IPS-11a (cell line): ENCODE results near the gene CELF5.
"Not testable (repeated sequence)": the region's sequence is repeated elsewhere in the genome, so short reads cannot be mapped to it uniquely, and the experiment has no call there.

Source experiments
- H3K4me3 ChIP-seq: one replicate; pipeline ENCODE4 v1.5.1; 2013; ENCODE audit warnings: low read depth, low read length, control low read depth

CELF5 gene

GRCh38 chr19:3319643-3320353, 95.3 kb downstream of the CELF5 start:
- H3K4me3 ChIP-seq = no peak overlapping the region

GRCh38 chr19:3320354-3320670, 95.9 kb downstream of the CELF5 start:
- no peak overlapping the region for H3K4me3 ChIP-seq

DNA sequence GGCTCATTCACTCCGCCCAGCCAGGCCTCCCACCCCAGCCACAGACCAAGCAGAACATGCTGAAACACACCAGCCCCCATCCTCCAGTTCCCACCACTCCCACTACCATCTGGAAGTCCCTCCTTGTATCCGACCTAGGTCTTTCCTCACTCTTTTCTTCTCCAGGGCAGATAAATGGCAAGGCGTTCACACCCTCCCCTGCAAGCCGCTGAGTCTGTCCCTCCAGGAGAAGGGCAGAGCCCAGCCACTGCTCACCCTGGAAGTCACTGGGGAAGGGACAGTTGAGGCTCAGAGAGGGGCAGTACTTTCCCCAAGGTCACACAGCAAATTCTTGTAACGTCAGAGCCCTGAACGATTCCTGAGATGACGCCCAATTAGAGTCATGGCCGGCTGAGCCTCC, 96.4 kb downstream of the CELF5 start:
- H3K4me3 ChIP-seq = no peak overlapping the region

DNA sequence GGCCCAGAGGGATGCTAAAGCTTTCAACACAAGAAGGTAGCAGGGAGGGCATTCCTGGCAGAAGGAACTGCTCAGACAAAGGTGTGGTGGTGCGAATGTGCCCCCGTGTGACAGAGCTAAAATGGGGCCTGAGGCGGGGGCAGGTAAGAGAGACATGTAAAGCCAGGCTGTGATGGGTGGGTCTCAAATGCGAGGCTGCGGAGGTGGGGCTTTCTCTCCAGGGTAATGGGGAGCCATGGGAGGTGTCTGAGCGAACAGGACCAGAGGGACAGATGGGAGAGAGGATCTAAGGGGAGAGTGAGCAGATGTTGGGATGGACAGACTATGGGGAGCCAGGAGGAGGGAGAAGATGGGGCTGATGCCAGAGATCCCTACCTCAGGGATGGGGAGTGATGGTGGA, 97.2 kb downstream of the CELF5 start:
- no peak overlapping the region for H3K4me3 ChIP-seq

GRCh38 chr19:3322199-3322978, 97.9 kb downstream of the CELF5 start:
- H3K4me3 ChIP-seq = no peak overlapping the region

DNA sequence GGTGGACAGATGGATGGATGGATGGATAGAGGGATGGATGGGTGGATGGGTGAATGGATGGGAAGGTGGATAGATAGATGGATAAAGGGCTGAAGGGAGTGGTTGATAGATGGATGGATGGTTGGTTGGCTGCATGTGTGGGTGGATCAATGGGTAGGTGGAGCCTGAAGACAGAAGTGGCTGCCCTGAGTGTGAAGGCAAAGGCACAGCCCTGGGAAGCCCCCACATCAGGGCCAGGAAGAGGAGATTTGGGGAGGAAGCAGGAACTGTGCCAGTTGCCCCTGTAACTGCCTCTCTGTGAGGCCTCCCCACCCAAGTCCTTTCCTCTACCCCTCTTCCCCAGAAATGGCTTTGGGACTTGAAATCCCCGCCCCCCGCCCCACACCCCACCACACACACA, 98.6 kb downstream of the CELF5 start:
- H3K4me3 ChIP-seq = no peak overlapping the region

DNA sequence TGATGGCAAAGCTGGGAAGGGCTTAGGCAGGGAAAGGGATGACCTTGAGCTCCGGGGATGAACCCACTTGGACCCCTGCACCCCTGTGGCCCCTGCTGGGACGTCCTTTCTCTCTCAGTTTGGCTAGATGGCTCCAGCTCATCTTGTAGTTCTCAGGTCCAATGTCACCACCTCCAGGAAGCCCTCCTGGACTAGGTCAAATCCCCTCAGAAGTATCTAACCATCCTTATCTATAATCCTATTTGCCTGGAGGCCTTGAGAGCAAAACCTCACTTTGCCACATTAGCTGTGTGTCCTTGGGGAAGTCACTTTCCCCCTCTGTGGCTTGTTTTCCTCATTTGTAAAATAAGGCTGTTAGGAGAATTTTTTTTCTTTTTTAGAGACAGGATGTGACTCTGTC, 99.2 kb downstream of the CELF5 start:
- no peak overlapping the region for H3K4me3 ChIP-seq

DNA sequence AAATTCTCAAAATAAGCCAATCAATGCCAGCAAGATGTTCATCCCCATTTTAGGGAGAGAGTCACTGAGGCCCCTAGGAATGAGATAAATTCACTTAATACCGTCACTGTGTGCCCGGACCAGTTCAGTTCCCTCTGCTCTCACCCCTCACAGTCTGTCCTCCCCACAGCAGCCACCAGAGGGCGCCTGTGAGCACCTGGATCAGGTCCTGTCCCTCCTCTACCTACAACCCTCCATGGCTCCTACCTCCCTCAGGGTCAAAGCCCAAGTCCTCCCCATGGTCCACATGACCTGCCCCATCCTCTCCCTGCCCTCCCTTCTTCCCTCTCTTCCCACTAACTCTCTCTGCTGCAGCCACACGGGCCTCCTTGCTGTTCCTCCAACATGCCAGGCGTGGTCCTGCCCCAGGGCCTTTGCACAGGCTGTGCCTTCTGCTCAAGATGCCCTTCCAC, 100.0 kb downstream of the CELF5 start:
- H3K4me3 ChIP-seq = no peak overlapping the region

DNA sequence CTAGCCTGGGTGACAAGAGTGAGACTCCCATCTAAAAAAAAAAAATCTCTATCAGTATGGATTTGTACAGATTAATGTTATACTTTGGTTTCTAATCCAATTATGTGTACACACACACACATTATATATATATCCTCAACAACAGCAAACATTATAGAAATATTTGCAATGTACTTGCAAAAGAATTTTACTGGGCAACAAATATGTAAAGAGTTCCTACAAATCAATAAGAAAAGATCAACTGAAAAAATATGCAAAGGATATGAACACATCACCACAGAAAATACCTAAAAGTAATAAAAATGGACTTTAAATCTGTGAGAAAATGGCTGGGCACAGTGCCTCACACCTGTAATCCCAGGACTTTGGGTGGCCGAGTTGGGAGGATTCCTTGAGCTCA, 101.0 kb downstream of the CELF5 start:
- no peak overlapping the region for H3K4me3 ChIP-seq

DNA sequence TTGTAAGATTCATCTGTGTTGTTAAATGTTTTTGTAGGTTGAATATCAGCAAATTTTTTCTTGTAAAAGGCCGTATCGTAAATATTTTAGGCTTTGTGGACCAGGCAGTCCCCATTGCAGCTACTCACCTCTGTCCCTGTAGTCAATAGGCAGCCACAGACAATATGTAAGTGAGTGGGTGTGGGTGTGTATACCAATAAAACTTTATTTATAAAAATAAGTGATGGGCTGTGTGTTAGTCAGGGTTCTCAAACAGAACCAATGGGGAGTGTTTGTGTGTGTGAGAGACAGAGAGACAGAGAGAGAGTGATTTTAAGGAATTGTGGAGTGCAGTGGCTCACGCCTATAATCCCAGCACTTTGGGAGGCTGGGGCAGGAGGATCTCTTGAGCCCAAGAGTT, 104.3 kb downstream of the CELF5 start:
- no peak overlapping the region for H3K4me3 ChIP-seq

GRCh38 chr19:3330047-3330446, 105.6 kb downstream of the CELF5 start:
- H3K4me3 ChIP-seq = no peak overlapping the region

DNA sequence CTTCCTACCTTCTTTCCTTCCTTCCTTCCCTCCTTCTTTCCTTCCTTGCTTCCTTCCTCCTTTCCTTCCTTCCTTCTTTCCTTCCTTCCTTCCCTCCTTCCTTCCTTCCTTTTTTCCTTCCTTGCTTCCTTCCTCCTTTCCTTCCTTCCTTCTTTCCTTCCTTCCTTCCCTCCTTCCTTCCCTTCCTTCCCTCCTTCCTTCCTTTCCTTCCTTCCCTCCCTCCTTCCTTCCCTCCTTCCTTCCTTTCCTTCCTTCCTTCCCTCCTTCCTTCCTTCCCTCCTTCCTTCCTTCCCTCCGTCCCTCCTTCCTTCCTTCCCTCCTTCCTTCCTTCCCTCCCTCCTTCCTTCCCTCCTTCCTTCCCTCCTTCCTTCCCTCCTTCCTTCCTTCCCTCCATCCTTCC, 107.8 kb downstream of the CELF5 start:
- not testable (repeated sequence) for H3K4me3 ChIP-seq

- H3K4me3 ChIP-seq = no peak overlapping the region
Measured at GRCh38 chr19:3333020-3333583, 108.6 kb downstream of the CELF5 start.

DNA sequence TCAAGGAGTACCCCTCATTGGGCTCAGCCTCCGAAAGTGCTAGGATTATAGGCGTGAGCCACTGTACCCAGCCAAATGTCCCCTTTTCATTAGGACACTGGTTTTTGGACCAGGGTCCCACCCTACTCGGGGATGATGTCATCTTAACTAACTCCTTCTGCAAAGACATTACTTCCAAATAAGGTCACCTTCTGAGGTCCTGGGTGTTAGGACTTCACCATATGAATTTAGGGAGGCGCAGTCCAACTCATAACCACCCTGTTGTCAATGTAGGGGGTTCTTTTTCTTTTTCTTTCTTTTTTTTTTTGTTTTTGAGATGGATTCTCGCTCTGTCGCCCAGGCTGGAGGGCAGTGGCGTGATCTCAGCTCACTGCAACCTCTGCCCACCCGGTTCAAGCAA, 109.2 kb downstream of the CELF5 start:
- H3K4me3 ChIP-seq = no peak overlapping the region

DNA sequence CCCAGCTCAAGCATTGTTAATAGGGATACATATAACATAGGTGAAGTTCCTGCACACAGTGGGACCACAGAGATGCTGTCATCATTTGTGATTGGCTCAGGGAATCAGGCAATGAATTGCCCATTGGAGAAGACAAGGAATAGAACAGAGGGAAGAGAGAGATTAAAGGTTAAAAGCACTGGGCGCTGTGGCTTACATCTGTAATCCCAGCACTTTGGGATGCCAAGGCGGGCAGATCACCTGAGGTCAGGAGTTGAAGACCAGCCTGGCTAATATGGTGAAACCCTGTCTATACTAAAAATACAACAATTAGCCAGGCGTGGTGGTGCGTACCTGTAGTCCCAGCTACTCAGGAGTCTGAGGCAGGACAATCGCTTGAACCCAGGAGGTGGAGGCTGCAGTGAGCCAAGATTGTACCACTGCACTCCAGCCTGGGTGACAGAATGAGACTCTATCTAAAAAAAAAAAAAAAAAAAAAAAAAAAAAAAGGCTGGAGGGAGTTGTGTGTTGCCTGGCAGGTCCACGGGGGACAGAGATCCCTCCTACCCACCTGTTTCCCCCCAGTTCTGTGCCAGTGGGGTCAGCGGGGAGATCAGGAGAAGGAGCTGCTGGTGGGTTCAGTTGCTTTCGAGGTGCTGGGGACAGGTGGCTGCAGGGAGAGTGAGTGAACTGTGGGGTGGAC, 110.4 kb downstream of the CELF5 start:
- not testable (repeated sequence) for H3K4me3 ChIP-seq

DNA sequence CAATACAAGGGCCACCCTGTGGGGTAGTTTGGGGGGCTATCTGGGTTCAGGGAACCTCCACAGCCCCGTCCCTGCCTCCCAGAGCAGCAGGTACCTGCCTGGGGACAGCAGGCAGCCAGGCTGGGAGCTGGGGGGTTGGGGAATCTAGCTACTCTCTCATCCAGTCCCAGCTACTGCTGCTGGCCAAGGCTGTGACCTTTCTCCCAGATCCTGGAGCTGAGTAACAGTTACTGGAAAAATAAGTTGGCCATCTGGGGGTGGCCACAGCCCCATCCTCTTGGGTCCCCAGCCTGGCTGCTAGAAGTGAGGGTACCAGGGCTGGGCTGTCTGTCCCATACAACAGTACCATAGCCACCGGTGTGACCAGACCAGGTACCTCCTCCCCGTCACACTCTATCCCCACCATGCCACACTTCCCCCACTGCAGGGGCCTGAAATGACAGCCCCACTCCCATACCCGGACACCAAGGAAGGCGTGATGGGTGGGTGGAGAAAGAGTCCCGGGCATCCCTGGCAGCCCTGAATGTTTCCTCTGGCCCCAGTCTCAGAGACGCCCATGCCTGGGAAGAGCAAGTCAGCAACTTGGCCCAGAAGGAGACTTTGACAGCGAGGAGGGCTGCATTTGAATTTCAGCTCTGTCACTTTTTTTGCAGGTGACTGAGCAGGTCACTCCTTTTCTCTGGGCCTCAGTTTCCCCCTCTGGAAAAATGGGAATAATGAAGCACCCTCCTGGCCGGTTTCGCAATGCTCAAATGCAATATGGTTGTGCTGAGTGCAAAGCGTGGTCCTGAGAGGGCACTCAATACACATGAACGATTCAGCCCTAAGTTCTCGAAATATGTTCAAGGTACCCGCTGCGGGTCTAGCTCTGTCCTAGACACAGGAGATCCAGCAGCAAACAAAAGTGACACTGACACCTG, 111.2 kb downstream of the CELF5 start:
- no peak overlapping the region for H3K4me3 ChIP-seq

- no peak overlapping the region for H3K4me3 ChIP-seq
Measured at GRCh38 chr19:3336351-3336679, 111.9 kb downstream of the CELF5 start.

GRCh38 chr19:3336680-3337523, 112.4 kb downstream of the CELF5 start:
- no peak overlapping the region for H3K4me3 ChIP-seq

DNA sequence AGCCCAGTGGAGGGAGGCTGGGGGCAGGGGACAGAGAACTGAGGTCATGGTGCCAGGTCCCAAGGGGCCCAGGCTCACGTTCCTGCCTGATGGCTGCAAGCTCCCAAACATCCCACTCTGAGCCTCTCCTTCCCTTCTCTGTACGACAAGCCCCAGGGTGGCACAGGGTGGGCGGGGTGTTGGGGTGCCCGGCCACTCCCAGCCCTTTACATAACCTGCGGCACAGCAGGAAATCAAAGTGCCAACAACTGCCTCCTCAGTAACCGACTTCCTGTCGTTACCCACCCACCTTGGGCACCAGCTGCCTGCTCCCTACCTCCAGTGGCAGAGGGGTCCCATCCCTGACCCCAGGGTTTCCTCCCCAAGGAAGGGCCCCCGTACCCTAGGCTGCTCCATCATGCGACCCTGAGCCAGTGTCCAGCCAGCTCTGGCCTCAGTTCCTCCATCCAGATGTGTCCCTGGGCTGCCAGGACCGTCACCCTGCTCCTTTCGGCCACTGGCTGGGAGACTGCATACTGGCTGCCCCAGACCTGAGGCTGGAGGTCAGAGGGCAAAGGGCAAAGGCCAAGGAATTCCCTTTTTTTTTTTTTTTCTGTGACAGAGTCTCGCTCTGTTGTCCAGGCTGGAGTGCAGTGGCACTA, 114.2 kb downstream of the CELF5 start:
- no peak overlapping the region for H3K4me3 ChIP-seq
